HG03108 (cell line): Measurements from ENCODE around the gene PDE4D.
"Not testable (repeated sequence)": the region's sequence is repeated elsewhere in the genome, so short reads cannot be mapped to it uniquely, and the experiment has no call there.

Experiments used
- ATAC-seq: cut with Tn5 transposase; IDR thresholded peaks from one replicate; pipeline ENCODE4 v1.9.1; 2021; ENCODE audit warnings: moderate library complexity; ENCODE audit not compliant: unreplicated experiment

Gene PDE4D

DNA sequence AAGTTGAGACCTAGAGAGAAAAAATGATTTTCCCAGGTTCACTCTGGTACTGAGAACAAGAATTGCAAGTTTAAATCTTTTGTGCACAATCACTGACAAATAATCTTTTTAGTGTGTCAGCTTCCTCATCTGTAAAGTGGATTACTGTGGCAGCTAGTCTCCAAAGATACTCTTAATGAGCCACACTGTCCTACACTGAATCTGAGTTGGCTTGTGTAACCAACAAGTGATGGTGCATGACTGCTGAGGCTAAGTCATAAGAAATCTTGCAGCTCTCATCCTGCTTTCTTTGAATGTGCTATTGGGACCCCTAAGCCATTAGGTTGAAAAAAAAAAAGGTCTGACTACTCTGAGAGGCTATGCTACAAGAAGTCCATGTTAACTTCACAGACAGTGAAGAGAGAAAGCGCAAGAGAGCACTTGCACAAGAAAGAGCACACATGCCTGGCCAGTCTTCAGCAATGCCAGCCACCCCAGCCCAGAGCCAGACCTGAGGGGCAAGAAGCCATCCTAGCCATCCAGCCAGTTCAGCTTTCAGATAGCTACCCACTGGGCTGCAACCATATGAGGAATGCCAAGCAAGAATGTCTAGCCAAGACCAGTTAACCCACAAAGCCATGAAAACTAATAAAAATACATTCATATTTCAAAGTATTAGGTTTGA lies 891.2 kb downstream of the PDE4D start:
- ATAC-seq: no peak

DNA sequence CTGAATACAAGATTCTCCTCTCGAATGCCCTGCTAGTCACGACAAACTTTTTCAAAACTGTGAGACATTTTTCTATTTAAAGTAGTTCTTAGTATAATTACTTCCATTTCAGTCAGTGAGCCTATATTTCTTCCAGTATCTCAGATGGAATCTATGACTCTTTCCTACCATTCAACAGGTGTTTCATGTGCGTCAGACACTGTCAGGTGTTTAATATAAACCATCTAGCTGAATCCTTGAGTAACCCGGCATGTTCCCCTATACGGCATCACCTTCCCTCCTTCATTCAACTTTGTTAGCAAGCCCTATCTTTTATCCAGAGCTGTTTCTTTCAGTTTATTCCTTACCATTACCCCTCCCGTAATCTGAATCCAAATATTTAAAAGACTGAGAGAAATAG lies 891.8 kb downstream of the PDE4D start:
- no peak for ATAC-seq

DNA sequence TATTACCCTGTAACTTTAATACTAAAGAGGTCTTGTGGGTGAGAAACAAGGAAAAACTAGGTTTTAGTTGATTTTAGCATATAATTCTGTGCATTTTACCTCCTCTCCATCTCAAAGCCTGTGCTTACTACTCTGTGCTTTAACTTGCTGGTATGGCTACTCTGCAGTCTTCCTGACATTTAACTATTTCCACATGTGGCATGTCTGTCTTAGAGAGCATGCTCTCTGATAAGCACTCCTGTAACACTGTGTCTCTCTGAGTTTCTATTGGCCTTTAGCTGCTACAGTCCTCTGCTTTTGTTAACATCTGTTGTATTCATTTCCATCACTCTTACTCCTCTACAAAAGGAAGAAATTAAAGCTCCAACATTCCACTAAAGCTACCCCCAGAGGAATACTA lies 892.4 kb downstream of the PDE4D start:
- ATAC-seq: no peak

DNA sequence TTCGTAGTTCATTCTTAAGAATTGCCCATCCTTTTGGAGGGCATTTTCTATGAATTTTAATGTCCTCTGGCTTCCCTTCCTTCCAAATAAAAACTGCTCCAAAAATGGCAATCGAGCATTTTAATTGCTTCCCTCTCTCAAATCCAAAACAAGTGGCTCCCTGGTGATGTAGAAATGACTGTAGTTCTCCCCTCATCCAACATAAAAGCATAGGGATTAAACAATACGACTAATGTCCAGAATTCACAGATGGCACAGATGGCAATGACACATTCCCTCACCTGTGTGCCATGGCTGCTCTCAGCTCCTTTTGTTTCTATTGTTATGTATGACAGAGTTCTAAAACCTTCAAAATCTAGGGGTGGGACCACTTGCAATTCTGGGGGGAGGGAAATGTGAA lies 893.3 kb downstream of the PDE4D start:
- ATAC-seq: no peak

DNA sequence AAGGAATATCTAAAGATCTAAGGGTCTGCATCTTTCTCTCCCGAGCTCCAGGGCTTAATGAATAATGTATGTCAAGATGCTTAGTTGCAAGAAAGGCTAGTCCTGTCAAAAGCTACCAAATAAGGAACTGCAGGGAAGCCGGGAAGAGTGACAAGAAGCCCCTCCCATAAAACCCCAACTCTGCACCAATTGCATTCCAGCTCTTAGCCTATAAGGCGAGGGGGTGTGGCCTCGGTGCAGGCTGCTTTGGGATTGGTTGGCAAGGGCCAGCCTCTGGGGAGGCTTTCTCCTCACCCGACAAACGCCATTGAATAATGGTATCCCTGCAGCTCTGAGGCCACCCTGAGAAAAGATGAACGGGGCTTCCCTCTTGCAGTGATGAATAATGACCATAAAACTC lies 893.7 kb downstream of the PDE4D start:
- no peak for ATAC-seq

DNA sequence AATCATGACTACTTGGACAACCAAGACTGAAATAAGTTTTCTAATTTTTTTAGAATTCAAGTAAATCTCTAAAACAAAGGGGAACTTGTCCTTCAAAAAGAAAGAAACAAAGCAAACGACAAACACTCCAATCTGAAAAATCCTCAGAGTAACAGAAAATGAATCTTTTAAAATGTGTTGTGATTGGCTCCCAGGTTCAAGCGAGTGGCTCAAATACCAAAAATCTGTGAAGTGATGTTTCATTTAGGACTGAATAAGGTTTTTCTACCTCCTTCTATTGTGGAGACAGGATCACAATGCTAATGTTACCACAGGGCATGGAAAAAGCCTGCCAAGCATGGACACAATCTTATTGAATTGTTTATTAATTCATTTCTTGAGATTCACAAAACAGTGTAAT lies 895.0 kb downstream of the PDE4D start:
- ATAC-seq: no peak

DNA sequence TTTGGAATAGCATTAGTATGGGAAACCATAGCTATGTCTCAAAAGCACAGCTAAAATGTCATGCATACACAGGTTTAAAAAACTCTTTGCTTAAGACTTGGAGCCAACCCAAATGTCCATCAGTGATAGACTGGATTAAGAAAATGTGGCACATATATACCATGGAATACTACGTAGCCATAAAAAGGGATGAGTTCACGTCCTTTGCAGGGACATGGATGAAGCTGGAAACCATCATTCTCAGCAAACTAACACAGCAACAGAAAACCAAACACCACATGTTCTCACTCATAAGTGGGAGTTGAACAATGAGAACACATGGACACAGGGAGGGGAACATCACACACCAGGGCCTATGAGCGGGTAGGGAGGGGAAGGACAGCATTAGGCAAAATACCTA lies 897.7 kb downstream of the PDE4D start:
- ATAC-seq: not testable (repeated sequence)

DNA sequence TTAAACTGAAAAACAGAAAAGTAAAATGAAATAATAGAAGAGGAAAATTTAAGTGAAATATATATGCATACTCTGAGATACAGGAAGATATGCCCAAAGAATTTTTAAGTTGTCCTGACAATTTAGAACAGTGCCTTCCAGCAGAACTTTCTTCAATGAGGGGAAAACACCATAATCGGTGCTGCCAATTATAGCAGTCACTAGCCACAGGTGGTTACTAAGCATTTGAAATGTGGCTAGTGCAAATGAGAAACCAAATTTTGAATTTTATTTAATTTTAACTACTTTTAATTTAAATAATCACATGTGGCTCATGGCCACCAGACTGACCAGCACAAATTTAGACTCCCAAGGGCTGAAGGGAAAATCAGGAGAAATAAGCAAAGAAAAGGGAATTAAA lies 900.1 kb downstream of the PDE4D start:
- ATAC-seq: no peak

DNA sequence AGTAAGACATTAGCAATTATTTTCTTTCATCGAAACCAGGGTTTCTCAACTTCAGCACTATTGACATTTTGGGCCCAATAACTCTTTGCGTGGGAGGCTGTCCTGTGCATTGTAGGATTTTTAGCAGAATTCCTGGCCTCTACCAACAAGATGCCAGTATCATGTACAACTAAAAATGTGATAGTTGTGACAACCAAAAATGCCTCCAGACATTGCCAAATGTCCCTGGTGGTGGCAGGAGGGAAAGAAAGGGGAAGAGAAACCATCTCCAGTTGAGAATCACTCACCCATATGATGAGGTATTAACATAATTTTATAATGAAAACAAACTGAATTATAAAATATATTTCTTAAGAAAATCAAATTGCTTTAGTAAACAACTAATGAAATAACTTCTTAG lies 904.6 kb downstream of the PDE4D start:
- ATAC-seq: no peak

DNA sequence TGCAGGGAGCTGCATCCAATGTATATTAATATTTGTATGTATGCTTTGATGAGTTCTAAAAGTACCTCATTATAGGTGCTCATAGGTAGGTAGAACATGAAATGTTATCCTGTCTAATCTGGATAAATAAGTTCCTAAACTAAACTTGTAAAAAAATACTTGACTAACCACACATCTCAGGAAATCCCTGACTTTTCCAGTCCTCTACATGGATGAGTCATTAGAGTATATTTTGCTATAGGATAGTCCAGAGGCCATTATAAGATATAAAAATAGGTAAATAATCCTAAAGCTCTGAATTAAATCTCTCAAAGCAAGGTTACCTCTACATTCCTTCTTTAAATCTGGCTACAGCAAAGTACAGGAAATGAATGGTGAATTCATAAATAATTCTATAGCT lies 906.3 kb downstream of the PDE4D start:
- ATAC-seq: no peak

DNA sequence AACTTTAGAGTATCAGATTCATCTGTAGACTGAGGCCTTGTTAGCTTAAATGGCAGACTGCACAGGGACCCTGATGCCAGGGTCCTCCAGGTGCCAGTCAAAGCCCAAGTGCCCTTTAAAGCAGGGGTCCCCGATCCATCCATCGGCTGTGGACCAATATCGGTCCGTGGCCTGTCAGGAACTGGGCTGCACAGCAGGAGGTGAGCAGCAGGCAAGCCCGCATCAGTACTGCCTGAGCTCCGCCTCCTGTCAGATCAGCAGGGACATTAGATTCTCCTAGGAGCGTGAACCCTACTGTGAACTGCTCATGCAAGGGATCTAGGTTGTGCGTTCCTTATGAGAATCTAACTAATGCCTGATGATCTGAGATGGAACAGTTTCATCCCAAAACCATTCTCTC lies 907.2 kb downstream of the PDE4D start:
- no peak for ATAC-seq

DNA sequence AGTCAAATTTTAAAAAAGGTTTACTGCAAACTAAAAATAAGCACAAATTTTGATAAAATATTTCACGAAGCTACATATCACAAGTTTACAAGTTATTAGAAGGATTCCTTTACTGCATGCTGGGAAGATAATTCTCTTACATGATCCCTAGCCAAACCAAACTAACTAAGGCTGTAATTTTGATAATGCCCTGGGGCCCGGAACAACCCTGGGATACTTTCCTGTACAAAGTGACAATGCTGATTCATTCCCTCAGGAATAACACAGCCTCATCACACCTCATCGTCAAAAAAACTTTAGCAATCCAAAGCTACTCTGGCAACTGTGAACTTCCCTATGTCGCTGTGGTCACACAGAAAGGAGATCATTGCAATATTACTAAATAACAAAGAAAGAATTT lies 907.8 kb downstream of the PDE4D start:
- ATAC-seq: no peak

DNA sequence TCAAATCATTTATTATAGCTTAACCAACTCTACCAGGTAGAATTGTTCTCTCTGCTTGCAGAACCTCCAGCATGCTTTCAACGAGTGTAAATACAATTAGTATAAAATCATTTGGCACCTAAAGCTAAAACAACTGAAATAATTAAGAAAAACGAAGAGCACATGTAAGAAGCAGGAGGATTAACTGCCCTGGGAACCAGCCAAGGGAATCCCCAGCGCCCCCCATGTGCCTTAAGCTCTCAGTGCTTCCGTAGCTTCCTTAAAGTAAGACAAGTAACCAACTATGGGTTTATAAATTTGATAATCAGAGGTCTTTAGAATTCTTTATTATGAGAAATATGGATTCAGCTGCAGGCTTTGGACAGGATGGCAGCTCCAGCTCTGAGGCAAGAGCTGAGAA lies 908.2 kb downstream of the PDE4D start:
- no peak for ATAC-seq

DNA sequence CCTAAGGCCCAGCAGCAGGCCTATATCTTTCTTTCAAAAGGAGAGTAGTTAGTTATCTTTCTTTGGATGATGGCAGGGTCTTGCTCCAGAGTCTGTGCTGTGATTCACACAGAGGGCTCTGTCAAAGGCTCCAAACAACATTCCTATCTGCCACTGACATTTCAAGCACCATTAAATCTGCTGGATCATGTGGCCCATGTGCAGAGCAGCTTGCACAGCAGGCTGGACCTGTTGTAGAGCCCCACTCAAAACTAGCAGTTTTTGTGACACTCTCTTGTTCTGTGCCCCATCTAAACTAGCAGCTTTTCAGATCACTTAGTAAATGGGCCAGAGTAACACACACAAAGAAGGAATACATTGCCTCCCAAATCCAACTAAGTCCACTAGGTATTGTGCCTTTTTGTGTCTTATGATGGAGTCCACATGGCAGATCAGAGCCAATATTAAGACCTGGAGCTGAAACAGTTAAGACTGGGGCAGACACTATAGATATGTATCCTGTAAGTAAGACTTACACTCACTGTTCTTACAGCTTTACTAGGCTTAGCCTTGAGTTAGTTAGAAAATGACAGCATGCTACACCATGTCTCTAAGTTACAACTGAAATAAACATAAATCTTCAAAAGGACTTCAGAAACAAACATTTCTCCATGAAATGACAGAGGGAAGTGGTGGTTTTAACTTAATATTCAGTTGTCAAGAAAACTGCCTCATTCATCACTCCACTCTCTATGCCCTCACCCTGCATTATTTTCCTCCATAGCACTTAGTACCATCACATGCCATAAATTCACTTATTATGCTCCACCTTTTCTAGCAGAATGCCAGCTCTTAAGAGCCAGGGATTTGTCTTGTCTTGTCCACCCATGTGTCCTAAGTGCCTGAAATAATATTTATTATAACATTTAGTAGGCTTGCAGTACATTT lies 909.7 kb downstream of the PDE4D start:
- no peak for ATAC-seq

DNA sequence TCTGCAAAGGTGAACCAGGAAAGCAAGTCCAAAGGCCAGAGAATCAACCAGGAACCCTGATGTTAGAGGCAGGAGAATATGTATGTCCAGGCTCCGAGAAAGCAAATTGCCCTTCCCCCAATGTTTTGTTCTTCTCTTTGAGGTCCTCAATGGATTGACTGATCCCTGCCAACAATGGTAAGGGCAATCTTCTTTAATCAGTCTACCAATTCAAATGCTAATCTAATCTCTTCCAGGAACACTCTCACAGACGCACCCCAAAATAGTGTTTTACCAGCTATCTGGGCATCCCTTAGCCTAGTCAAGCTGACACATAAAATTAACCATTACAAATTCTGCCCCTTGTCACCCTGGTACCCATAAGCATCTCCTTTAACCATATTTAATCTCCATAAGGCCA lies 912.6 kb downstream of the PDE4D start:
- ATAC-seq: no peak

DNA sequence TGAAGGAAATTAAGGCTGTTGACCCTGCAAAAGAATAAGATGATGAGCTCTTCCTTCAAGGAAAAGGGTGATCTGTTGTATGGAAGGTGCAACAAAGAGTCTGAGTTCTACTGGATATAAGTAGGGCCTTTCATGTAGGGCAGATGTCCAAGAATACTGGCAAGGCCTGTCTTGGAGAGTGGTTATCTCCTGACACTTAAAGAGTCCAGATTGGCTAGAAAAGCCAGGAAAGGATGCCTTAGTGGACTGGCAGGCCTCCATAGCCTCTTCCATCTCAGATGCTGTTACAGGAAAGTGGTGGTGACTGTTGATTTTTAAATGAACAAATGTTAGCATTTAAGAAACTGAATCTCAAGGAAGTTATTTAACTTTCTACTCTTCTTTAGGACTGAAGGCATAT lies 914.4 kb downstream of the PDE4D start:
- ATAC-seq: no peak

DNA sequence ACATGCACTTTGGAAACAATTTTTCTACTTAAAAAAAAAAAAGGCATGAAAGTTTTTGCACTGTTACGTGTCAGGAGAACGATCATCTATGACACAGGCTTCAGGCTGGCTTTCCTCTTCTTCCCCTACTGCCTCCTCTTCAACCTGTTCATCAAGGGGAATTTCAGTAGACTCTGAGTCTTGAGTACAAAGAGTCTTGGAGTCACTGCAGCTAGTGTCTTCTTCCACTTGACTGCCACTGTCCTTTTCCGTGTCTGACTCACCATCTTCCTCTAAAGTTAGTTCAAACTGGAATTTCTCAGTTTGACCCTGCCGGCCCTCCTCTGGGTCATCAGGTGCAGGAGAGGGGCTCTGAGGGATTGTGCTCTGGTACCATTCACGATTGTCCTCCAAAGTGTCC lies 918.9 kb downstream of the PDE4D start:
- ATAC-seq: no peak

DNA sequence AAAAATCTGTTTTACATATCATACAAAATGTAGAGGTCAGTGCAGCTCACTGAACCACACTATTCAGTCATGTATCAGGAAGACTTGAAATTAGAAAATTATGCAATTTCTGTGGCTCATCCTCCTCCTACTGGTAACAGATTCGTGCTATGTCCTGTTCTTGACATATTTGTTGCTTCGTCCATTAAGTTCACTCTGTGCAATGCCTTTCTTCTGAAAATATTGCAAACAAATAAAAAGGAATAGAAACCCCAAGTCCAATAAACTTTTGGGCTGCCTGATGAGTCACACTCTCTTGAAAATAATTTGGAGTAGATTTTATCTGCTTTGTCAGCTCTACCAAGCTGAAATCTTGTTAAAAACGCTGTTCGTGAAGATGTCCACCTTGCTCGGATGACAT lies 919.4 kb downstream of the PDE4D start:
- no peak for ATAC-seq

DNA sequence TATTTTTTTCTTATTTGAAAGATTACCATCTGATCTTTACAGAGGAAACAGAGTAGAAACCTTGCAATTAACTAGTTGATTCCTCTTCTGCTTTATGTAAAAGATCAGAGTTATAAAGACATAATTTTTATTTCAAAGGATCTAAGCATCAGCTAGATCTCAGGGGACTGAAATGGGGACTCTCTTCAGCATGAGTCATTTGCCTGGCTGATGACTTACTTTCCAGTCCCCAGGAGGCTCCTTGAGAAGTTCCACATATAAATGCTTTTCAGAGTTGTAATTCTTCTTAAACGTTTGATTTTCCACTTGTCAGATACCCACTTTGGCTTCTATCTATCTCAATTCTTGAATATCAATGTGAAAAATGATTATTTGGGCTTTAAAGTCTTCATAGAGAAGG lies 921.2 kb downstream of the PDE4D start:
- ATAC-seq: no peak

DNA sequence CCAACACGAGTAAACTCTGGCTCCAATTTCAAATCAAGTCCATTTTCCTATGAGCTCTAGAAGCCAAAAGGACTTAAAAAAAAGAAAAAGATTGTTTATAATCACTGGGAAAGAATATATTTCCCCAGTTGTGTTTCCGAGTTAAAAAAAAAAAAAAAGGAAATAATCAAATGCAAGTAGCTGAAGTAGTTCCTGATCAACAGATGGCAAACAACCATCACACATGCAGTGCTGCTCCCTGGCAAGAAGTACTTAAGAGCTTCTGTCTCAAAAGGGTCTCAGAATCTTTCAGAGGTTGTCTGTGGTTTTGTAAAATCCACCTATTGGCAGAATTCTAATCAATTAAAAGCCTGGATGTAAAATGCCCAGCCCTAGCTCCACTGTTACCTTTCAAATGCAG lies 922.8 kb downstream of the PDE4D start:
- ATAC-seq: no peak

DNA sequence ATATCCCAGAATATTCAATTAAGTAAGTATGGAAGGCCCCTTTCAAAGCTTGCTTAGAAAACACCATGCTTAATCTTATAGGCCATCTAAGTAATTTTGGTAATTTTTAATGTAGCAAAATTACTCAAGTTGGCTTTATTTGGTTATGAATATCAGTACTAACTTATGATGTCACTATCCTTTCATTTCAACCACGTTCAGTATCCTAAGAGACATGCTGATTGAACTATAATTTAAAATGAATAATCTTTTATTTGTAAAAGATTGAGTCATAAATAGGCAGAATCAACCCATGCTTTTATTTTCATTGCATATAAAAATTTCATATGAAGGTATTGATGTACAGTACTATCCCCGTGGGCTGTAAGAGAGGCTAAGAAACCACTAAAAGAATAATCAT lies 923.7 kb downstream of the PDE4D start:
- ATAC-seq: no peak

DNA sequence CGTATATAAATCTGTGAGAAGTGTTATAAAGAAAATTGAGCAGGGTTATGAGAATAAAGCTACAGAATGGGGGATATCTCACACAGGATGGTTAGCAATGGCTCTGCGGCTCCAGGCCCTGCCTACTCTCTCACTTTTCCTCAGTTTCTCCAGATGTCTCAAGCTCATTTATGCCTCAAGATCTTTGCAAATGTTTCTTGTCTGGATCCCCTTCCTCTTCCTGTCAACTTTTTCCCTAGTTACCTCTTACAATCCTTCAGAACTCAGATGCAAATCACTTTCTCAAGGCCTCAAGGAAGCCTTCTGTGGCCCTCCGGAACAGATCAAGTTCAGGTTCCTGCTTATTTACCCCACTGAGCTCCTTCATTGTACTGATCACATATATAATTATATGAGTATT lies 924.3 kb downstream of the PDE4D start:
- no peak for ATAC-seq

DNA sequence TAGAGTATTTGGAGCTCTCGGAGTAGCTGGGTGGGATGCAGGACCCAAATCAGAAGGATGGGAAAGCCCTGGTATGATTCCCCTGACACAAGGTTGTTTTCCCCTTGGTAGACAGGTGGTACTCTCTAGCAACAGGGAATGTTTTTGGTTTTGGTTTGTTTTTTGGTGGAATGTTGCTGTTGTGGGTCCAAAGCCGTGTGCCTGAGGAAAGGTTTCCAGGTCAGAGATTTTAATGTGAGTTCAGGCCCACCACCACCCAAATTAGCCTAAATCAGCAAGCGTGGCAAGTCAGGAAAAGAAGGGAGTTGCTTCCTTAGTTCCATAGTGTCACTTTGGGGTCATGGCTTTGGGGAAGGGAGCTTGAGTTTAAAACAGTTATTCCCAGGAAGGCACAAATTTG lies 925.2 kb downstream of the PDE4D start:
- no peak for ATAC-seq
